ENCODE results near the gene CCSER1.

The CCSER1 gene

GRCh38 chr4:90146306-90146705 lies 19.1 kb downstream of the CCSER1 start:
- no peaks in the 10 kb centered on the region for H3K4me1 Mint-ChIP-seq (ENCODE audit: low read depth in 2 of 2)
- no peaks in the 10 kb centered on the region for H3K36me3 Mint-ChIP-seq (ENCODE audit: insufficient read depth)
- no peak for ATAC-seq (replicated peaks)
- H3K9me3 Mint-ChIP-seq = no peaks in the 10 kb centered on the region
- no peaks in the 10 kb centered on the region for H3K27me3 Mint-ChIP-seq
- H3K27ac Mint-ChIP-seq = no peak overlapping the region
- H3K4me3 Mint-ChIP-seq = no peak overlapping the region
- DNase-seq = no peak

GRCh38 chr4:90148574-90149148 lies 21.5 kb downstream of the CCSER1 start:
- Mint-ChIP-seq H3K4me3 (no peak overlapping the region), H3K27ac (no peak overlapping the region), H3K27me3 (no peaks in the 10 kb centered on the region), H3K9me3 (peaks cover 0 to 4% of the 10 kb centered on the region in 2 donors), H3K36me3 (ENCODE audit: insufficient read depth) (no peaks in the 10 kb centered on the region), H3K4me1 (ENCODE audit: low read depth in 2 of 2) (no peaks in the 10 kb centered on the region)
- ATAC-seq (replicated peaks) = no peak
- DNase-seq = no peak

- peaks cover 0 to 4% of the 10 kb centered on the region in 2 donors for H3K9me3 Mint-ChIP-seq
- DNase-seq = no peak
- no peaks in the 10 kb centered on the region for H3K36me3 Mint-ChIP-seq (ENCODE audit: insufficient read depth)
- no peak for ATAC-seq (replicated peaks)
- H3K27ac Mint-ChIP-seq = no peak overlapping the region
- H3K27me3 Mint-ChIP-seq = no peaks in the 10 kb centered on the region
- H3K4me1 Mint-ChIP-seq (ENCODE audit: low read depth in 2 of 2) = no peaks in the 10 kb centered on the region
- no peak overlapping the region for H3K4me3 Mint-ChIP-seq
These were observed 24.8 kb downstream of the CCSER1 start for GRCh38 chr4:90152024-90152423.

- Mint-ChIP-seq H3K36me3 (ENCODE audit: insufficient read depth) (no peaks in the 10 kb centered on the region), H3K9me3 (peaks cover 5 to 6% of the 10 kb centered on the region in 2 donors), H3K27me3 (no peaks in the 10 kb centered on the region), H3K4me1 (ENCODE audit: low read depth in 2 of 2) (no peaks in the 10 kb centered on the region), H3K4me3 (no peak overlapping the region), H3K27ac (no peak overlapping the region)
- DNase-seq (no peak), ATAC-seq (replicated peaks) (no peak)
These were observed 32.0 kb downstream of the CCSER1 start for GRCh38 chr4:90159193-90159592.

- Mint-ChIP-seq H3K36me3 (ENCODE audit: insufficient read depth) (no peaks in the 10 kb centered on the region), H3K4me3 (no peak overlapping the region), H3K4me1 (ENCODE audit: low read depth in 2 of 2) (no peaks in the 10 kb centered on the region), H3K27ac (no peak overlapping the region), H3K9me3 (peaks cover 5 to 6% of the 10 kb centered on the region in 2 donors), H3K27me3 (no peaks in the 10 kb centered on the region)
- no peak for DNase-seq
- ATAC-seq (replicated peaks) = no peak
These were observed 32.9 kb downstream of the CCSER1 start for GRCh38 chr4:90160044-90160443.

GRCh38 chr4:90162566-90162965 lies 35.4 kb downstream of the CCSER1 start:
- H3K27ac Mint-ChIP-seq = no peak overlapping the region

GRCh38 chr4:90163872-90164271 lies 36.7 kb downstream of the CCSER1 start:
- Mint-ChIP-seq H3K27me3 (no peaks in the 10 kb centered on the region), H3K9me3 (peaks cover 4 to 5% of the 10 kb centered on the region in 2 donors), H3K27ac (no peak overlapping the region), H3K4me1 (ENCODE audit: low read depth in 2 of 2) (no peaks in the 10 kb centered on the region), H3K4me3 (no peak overlapping the region), H3K36me3 (ENCODE audit: insufficient read depth) (no peaks in the 10 kb centered on the region)
- ATAC-seq (replicated peaks) (no peak), DNase-seq (no peak)

More at GRCh38 chr4:90162566-90162965, 35.4 kb downstream of the CCSER1 start:
- no peak for DNase-seq
- Mint-ChIP-seq H3K9me3 (peaks cover 4 to 5% of the 10 kb centered on the region in 2 donors), H3K27me3 (no peaks in the 10 kb centered on the region), H3K36me3 (ENCODE audit: insufficient read depth) (no peaks in the 10 kb centered on the region), H3K4me1 (ENCODE audit: low read depth in 2 of 2) (no peaks in the 10 kb centered on the region), H3K4me3 (no peak overlapping the region)
- no peak for ATAC-seq (replicated peaks)

GRCh38 chr4:90165883-90166282 lies 38.7 kb downstream of the CCSER1 start:
- no peaks in the 10 kb centered on the region for H3K36me3 Mint-ChIP-seq (ENCODE audit: insufficient read depth)
- no peak overlapping the region for H3K4me3 Mint-ChIP-seq
- H3K27me3 Mint-ChIP-seq = no peaks in the 10 kb centered on the region
- no peaks in the 10 kb centered on the region for H3K4me1 Mint-ChIP-seq (ENCODE audit: low read depth in 2 of 2)
- peaks cover 7 to 12% of the 10 kb centered on the region in 2 donors for H3K9me3 Mint-ChIP-seq
- H3K27ac Mint-ChIP-seq = no peak overlapping the region
- ATAC-seq (replicated peaks) = no peak
- no peak for DNase-seq

GRCh38 chr4:90171491-90171890 lies 44.3 kb downstream of the CCSER1 start:
- H3K27me3 Mint-ChIP-seq = no peaks in the 10 kb centered on the region
- H3K4me3 Mint-ChIP-seq = no peak overlapping the region
- ATAC-seq (replicated peaks) = no peak
- no peaks in the 10 kb centered on the region for H3K36me3 Mint-ChIP-seq (ENCODE audit: insufficient read depth)
- no peak for DNase-seq
- H3K27ac Mint-ChIP-seq = no peak overlapping the region
- H3K4me1 Mint-ChIP-seq (ENCODE audit: low read depth in 2 of 2) = no peaks in the 10 kb centered on the region
- H3K9me3 Mint-ChIP-seq = peaks cover 9 to 12% of the 10 kb centered on the region in 2 donors

GRCh38 chr4:90174621-90175023 lies 47.4 kb downstream of the CCSER1 start:
- H3K27ac Mint-ChIP-seq = no peak overlapping the region
- H3K36me3 Mint-ChIP-seq (ENCODE audit: insufficient read depth) = no peaks in the 10 kb centered on the region
- peaks cover 9 to 11% of the 10 kb centered on the region in 2 donors for H3K9me3 Mint-ChIP-seq
- DNase-seq (no peak), ATAC-seq (replicated peaks) (no peak)
- H3K4me3 Mint-ChIP-seq = no peak overlapping the region
- H3K4me1 Mint-ChIP-seq (ENCODE audit: low read depth in 2 of 2) = no peaks in the 10 kb centered on the region
- no peaks in the 10 kb centered on the region for H3K27me3 Mint-ChIP-seq

- ATAC-seq (replicated peaks) = no peak
- Mint-ChIP-seq H3K4me1 (ENCODE audit: low read depth in 2 of 2) (no peaks in the 10 kb centered on the region), H3K36me3 (ENCODE audit: insufficient read depth) (no peaks in the 10 kb centered on the region), H3K27ac (no peak overlapping the region), H3K9me3 (peaks cover 0 to 3% of the 10 kb centered on the region in 2 donors), H3K4me3 (no peak overlapping the region), H3K27me3 (no peaks in the 10 kb centered on the region)
- no peak for DNase-seq
These were observed 54.5 kb downstream of the CCSER1 start for GRCh38 chr4:90181644-90182043.

GRCh38 chr4:90183254-90183653 lies 56.1 kb downstream of the CCSER1 start:
- Mint-ChIP-seq H3K9me3 (peaks cover 0 to 3% of the 10 kb centered on the region in 2 donors), H3K27ac (no peak overlapping the region), H3K36me3 (ENCODE audit: insufficient read depth) (no peaks in the 10 kb centered on the region), H3K4me3 (no peak overlapping the region), H3K27me3 (no peaks in the 10 kb centered on the region), H3K4me1 (ENCODE audit: low read depth in 2 of 2) (no peaks in the 10 kb centered on the region)
- DNase-seq (no peak), ATAC-seq (replicated peaks) (no peak)

GRCh38 chr4:90184560-90184959 lies 57.4 kb downstream of the CCSER1 start:
- H3K4me3 Mint-ChIP-seq = no peak overlapping the region
- no peaks in the 10 kb centered on the region for H3K4me1 Mint-ChIP-seq (ENCODE audit: low read depth in 2 of 2)
- peaks cover 2% of the 10 kb centered on the region for H3K36me3 Mint-ChIP-seq (ENCODE audit: insufficient read depth)
- DNase-seq (no peak), ATAC-seq (replicated peaks) (no peak)
- no peaks in the 10 kb centered on the region for H3K27me3 Mint-ChIP-seq
- peaks cover 0 to 3% of the 10 kb centered on the region in 2 donors for H3K9me3 Mint-ChIP-seq
- H3K27ac Mint-ChIP-seq = no peak overlapping the region

- Mint-ChIP-seq H3K4me1 (ENCODE audit: low read depth in 2 of 2) (no peaks in the 10 kb centered on the region), H3K4me3 (no peak overlapping the region), H3K27me3 (no peaks in the 10 kb centered on the region), H3K27ac (no peak overlapping the region), H3K9me3 (peaks cover 0 to 3% of the 10 kb centered on the region in 2 donors), H3K36me3 (ENCODE audit: insufficient read depth) (peaks cover 3% of the 10 kb centered on the region)
- DNase-seq (no peak), ATAC-seq (replicated peaks) (no peak)
These were observed 58.2 kb downstream of the CCSER1 start for GRCh38 chr4:90185416-90185815.

- DNase-seq (no peak), ATAC-seq (replicated peaks) (no peak)
- H3K27ac Mint-ChIP-seq = no peak overlapping the region
- H3K36me3 Mint-ChIP-seq (ENCODE audit: insufficient read depth) = peaks cover 3% of the 10 kb centered on the region
- no peaks in the 10 kb centered on the region for H3K4me1 Mint-ChIP-seq (ENCODE audit: low read depth in 2 of 2)
- H3K9me3 Mint-ChIP-seq = peaks cover 3% of the 10 kb centered on the region in 2 donors
- no peak overlapping the region for H3K4me3 Mint-ChIP-seq
- no peaks in the 10 kb centered on the region for H3K27me3 Mint-ChIP-seq
These were observed 59.0 kb downstream of the CCSER1 start for GRCh38 chr4:90186229-90186628.

All from effector memory CD8-positive, alpha-beta T cell (primary cell).